PC-9 (cell line): ENCODE measurements around the gene BCO2. TPM values are rescaled to one million over a fixed set of nuclear protein-coding genes. Genes with fewer than 3 reads are reported as not detected.

Experiments used
- BruUV-seq: library from RNA; stranded (reverse); fragments of 400-500 nt; replicated peaks from 2 replicates; lab custom pipeline; 2021; lab: Mats Ljungman, UMichigan
- CTCF ChIA-PET: fragments of 300-600 bp; sonication (Branson Sonifier 250); formaldehyde crosslinking; loops from one replicate; lab custom pipeline; 2022; ENCODE audit warnings: antibody characterized with exemption; lab: Charles Lee
- POLR2A ChIA-PET: fragments of 300-600 bp; sonication (Branson Sonifier 250); formaldehyde crosslinking; loops from one replicate; lab custom pipeline; 2022; ENCODE audit warnings: antibody characterized with exemption; ENCODE audit not compliant: unreplicated experiment; lab: Charles Lee
- DNase-seq, 2 experiments: peaks; one replicate each; pipeline versions ENCODE4 v3.0.0 to v3.0.0-alpha.2; 2015 to 2022; ENCODE audit warnings: mixed read lengths in 1 of 2
- H2AFZ ChIP-seq: fragments of 200-600 bp; sonication (generic); 2 replicates; pipeline ENCODE4 v1.8.1; 2017; ENCODE audit warnings: antibody characterized with exemption
- H3F3A ChIP-seq: fragments of 200-600 bp; sonication (generic); 2 replicates; pipeline ENCODE4 v1.8.1; 2017; ENCODE audit warnings: antibody characterized with exemption, mild to moderate bottlenecking, low read depth; ENCODE audit not compliant: insufficient read depth
- H3K27ac ChIP-seq: fragments of 200-600 bp; sonication (generic); 2 replicates; pipeline ENCODE4 v1.6.1; 2016; ENCODE audit warnings: mixed run types
- H3K27me3 ChIP-seq: fragments of 200-600 bp; sonication (generic); 2 replicates; pipeline ENCODE4 v1.6.1; 2016; ENCODE audit warnings: low read depth, mixed run types; ENCODE audit not compliant: insufficient read depth
- H3K36me3 ChIP-seq: fragments of 200-600 bp; sonication (generic); 2 replicates; pipeline ENCODE4 v1.6.1; 2016; ENCODE audit warnings: low read depth, mixed run types
- H3K4me1 ChIP-seq: fragments of 200-600 bp; sonication (generic); replicated peaks from 2 replicates; pipeline ENCODE4 v1.6.1; 2016; ENCODE audit warnings: mixed run types; ENCODE audit not compliant: insufficient read depth
- H3K4me2 ChIP-seq: fragments of 200-600 bp; sonication (generic); 2 replicates; pipeline ENCODE4 v1.6.1; 2017; ENCODE audit warnings: mixed run types
- H3K4me3 ChIP-seq: fragments of 200-600 bp; sonication (generic); 2 replicates; pipeline ENCODE4 v1.6.1; 2016; ENCODE audit warnings: mixed run types
- H3K79me2 ChIP-seq: fragments of 200-600 bp; sonication (generic); 2 replicates; pipeline ENCODE4 v1.6.1; 2017; ENCODE audit warnings: low read depth, mixed run types
- H3K9me2 ChIP-seq: fragments of 200-600 bp; sonication (generic); 2 replicates; pipeline ENCODE4 v1.8.1; 2017; ENCODE audit warnings: mild to moderate bottlenecking; ENCODE audit not compliant: insufficient read depth
- H3K9me3 ChIP-seq: fragments of 200-600 bp; sonication (generic); 2 replicates; pipeline ENCODE4 v1.8.1; 2016; ENCODE audit warnings: low read depth; ENCODE audit not compliant: insufficient read depth
- H4K20me1 ChIP-seq: fragments of 200-600 bp; sonication (generic); 2 replicates; pipeline ENCODE4 v1.8.1; 2017; ENCODE audit not compliant: insufficient read depth
- CTCF ChIP-seq: fragments of 200-600 bp; sonication (generic); conservative IDR thresholded peaks from 2 replicates; pipeline ENCODE4 v1.6.1; 2017; ENCODE audit warnings: mixed run types, antibody characterized with exemption, mild to moderate bottlenecking, moderate library complexity
- EZH2 ChIP-seq: fragments of 200-600 bp; sonication (generic); IDR thresholded peaks from 2 replicates; pipeline ENCODE4 v1.8.0; 2017; ENCODE audit warnings: antibody characterized with exemption, low read depth
- intact Hi-C: fragments of 100-400 bp; cut with micrococcal nuclease; formaldehyde crosslinking; loops from one replicate; pipeline ENCODE4 v1.10.0; 2022; ENCODE audit not compliant: unreplicated experiment
- total RNA-seq: library from RNA; stranded (reverse); gene quantifications from 2 replicates; pipeline ENCODE4 v1.2.3, GENCODE V29; 2021

The BCO2 gene
- total RNA-seq, 1 experiment from 2014 or later: 3.0 TPM

DNA sequence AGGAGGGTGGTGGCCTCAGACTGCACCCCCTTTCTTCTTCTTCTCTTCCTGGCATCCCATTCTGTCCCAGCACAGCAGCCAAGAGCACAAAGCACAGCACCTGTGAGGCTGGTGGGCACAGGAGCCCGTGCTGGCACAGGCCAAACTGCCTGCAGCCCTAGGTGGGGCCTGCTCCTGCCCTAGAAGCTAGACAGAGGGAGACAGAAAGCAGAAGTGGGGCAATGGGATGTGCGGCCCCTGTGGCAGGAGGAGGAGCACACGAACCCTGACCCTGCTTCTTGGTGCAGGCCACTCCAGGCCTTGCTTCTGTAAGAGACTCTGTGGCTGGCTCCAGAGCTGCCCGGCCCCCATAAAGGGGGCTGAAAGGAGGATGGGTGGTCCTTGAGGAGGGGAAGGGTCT is 47.0 kb downstream of the BCO2 start:
- TF ChIP-seq EZH2: no peak
- no peak for TF ChIP-seq CTCF
- H3K27ac ChIP-seq: no peak overlapping the region
- no peak for DNase-seq
- no peaks in the 10 kb centered on the region for H3K27me3 ChIP-seq
- no peak overlapping the region for H3K4me3 ChIP-seq
- H3K36me3 ChIP-seq: no peaks in the 10 kb centered on the region
- intact Hi-C loops: loop anchor here (10.0 kb wide), 1 partner anchor 362 kb away; no protein-coding TSS in a partner anchor
- ChIA-PET CTCF (interaction anchor here (1.3 kb wide), 1 partner anchor 58 kb away, joined by 26 read pairs; no protein-coding TSS in a partner anchor), POLR2A (no interaction called here)
- H3K4me2 ChIP-seq: no peak overlapping the region
- H3K9me3 ChIP-seq: no peaks in the 10 kb centered on the region
- H3F3A ChIP-seq: no peaks in the 10 kb centered on the region
- H2AFZ ChIP-seq: no peak overlapping the region
- no peaks in the 10 kb centered on the region for H3K9me2 ChIP-seq
- H3K4me1 ChIP-seq: peaks cover 19% of the 10 kb centered on the region
- H4K20me1 ChIP-seq: no peaks in the 10 kb centered on the region
- BruUV-seq: no TSS peak
- H3K79me2 ChIP-seq: peaks cover 9% of the 10 kb centered on the region

DNA sequence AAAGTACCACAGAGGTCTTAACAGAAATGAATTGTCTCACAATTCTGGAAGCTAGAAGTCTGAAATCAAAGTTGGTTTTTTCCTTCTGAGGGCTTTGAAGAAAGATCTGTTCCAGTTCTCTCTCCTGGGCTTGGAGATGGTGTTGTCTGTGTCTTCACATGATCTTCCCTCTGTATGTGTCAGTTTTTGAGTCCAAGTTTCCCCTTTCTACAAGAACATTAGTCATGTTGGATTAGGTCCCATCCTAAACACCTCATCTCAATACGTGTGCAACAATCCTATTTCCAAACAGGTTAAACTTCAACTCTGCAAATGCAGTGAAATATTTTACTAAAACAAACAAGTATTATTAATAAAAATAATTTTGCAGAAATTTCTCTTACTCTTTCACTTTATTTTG is 47.8 kb downstream of the BCO2 start:
- Histone ChIP-seq H3K79me2 (peaks cover 17% of the 10 kb centered on the region), H3K4me2 (no peak overlapping the region), H3F3A (no peaks in the 10 kb centered on the region), H3K4me3 (no peak overlapping the region), H3K27ac (no peak overlapping the region), H2AFZ (no peak overlapping the region), H3K9me3 (no peaks in the 10 kb centered on the region), H4K20me1 (no peaks in the 10 kb centered on the region), H3K27me3 (no peaks in the 10 kb centered on the region), H3K36me3 (0 out of 2 replicates have a peak, but pooled peaks cover under 1% of the 10 kb centered on the region), H3K9me2 (no peaks in the 10 kb centered on the region), H3K4me1 (peaks cover 25% of the 10 kb centered on the region)
- CTCF ChIA-PET: interaction anchor here (0.6 to 1.3 kb wide), 2 partner anchors 56 to 57 kb away, joined by 5 to 26 read pairs; no protein-coding TSS in a partner anchor
- BruUV-seq: no TSS peak
- TF ChIP-seq EZH2 (no peak), CTCF (no peak)
- DNase-seq: no peak
- intact Hi-C loops: loop anchor here (10.0 kb wide), 1 partner anchor 362 kb away; no protein-coding TSS in a partner anchor
- POLR2A ChIA-PET: interaction anchor here (0.6 kb wide), 1 partner anchor 570 kb away, joined by 4 read pairs; no protein-coding TSS in a partner anchor

GRCh38 chr11:112223754-112224532 is 48.6 kb downstream of the BCO2 start:
- H3K4me3 ChIP-seq: no peak overlapping the region
- H3K9me3 ChIP-seq: no peaks in the 10 kb centered on the region
- DNase-seq: no peak
- ChIA-PET CTCF (interaction anchor here (1.3 kb wide), 1 partner anchor 57 kb away, joined by 26 read pairs; no protein-coding TSS in a partner anchor), POLR2A (interaction anchor here (0.6 kb wide), 1 partner anchor 569 kb away, joined by 4 read pairs; no protein-coding TSS in a partner anchor)
- no peak for TF ChIP-seq EZH2
- TF ChIP-seq CTCF: no peak
- H3K4me1 ChIP-seq: peaks cover 25% of the 10 kb centered on the region
- H3K36me3 ChIP-seq: peaks cover 9% of the 10 kb centered on the region; the same call in 1 of the 2 replicates
- H3K9me2 ChIP-seq: no peaks in the 10 kb centered on the region
- peaks cover 25% of the 10 kb centered on the region for H3K79me2 ChIP-seq
- no peaks in the 10 kb centered on the region for H4K20me1 ChIP-seq
- H3F3A ChIP-seq: no peaks in the 10 kb centered on the region
- H3K27ac ChIP-seq: no peak overlapping the region
- no peak overlapping the region for H2AFZ ChIP-seq
- BruUV-seq: no TSS peak
- intact Hi-C loops: loop anchor here (10.0 kb wide), 1 partner anchor 361 kb away; no protein-coding TSS in a partner anchor
- no peaks in the 10 kb centered on the region for H3K27me3 ChIP-seq
- no peak overlapping the region for H3K4me2 ChIP-seq
